ENCODE results near the gene NUDT3.
"Not testable (repeated sequence)": the region's sequence is repeated elsewhere in the genome, so short reads cannot be mapped to it uniquely, and the experiment has no call there.

The NUDT3 gene

GRCh38 chr6:34365781-34366638 is 26.5 kb downstream of the NUDT3 start:
- DNase-seq, result not testable (repeated sequence)

GRCh38 chr6:34363681-34364075 is 28.8 kb downstream of the NUDT3 start:
- DNase-seq, result not testable (repeated sequence)

- no peak for DNase-seq
Observed at GRCh38 chr6:34362909-34363680, 29.4 kb downstream of the NUDT3 start.

GRCh38 chr6:34362176-34362575 is 30.3 kb downstream of the NUDT3 start:
- no peak for DNase-seq

GRCh38 chr6:34360556-34360955 is 31.9 kb downstream of the NUDT3 start:
- DNase-seq, result no peak

GRCh38 chr6:34359418-34360158 is 32.9 kb downstream of the NUDT3 start:
- DNase-seq, result no peak

GRCh38 chr6:34358389-34358905 is 34.0 kb downstream of the NUDT3 start:
- no peak for DNase-seq

GRCh38 chr6:34357937-34358336 is 34.5 kb downstream of the NUDT3 start:
- no peak for DNase-seq

GRCh38 chr6:34355889-34356288 is 36.6 kb downstream of the NUDT3 start:
- DNase-seq, result no peak

GRCh38 chr6:34354230-34354629 is 38.2 kb downstream of the NUDT3 start:
- DNase-seq, result not testable (repeated sequence)

- DNase-seq, result not testable (repeated sequence)
Observed at GRCh38 chr6:34353530-34353929, 38.9 kb downstream of the NUDT3 start.

GRCh38 chr6:34352305-34352937 is 40.0 kb downstream of the NUDT3 start:
- no peak for DNase-seq

GRCh38 chr6:34350934-34351217 is 41.6 kb downstream of the NUDT3 start:
- no peak for DNase-seq

- no peak for DNase-seq
Observed at GRCh38 chr6:34350137-34350933, 42.1 kb downstream of the NUDT3 start.

GRCh38 chr6:34349211-34349610 is 43.3 kb downstream of the NUDT3 start:
- no peak for DNase-seq

- no peak for DNase-seq
Observed at GRCh38 chr6:34347303-34347702, 45.2 kb downstream of the NUDT3 start.

- no peak for DNase-seq
Observed at GRCh38 chr6:34346175-34347119, 46.0 kb downstream of the NUDT3 start.

- DNase-seq, result no peak
Observed at GRCh38 chr6:34343806-34344205, 48.7 kb downstream of the NUDT3 start.

- DNase-seq, result no peak
Observed at GRCh38 chr6:34342247-34342646, 50.2 kb downstream of the NUDT3 start.

- DNase-seq, result no peak
Observed at GRCh38 chr6:34341481-34341971, 50.9 kb downstream of the NUDT3 start.
